GM12864 (cell line): Measurements from ENCODE around the gene NFIB.

Experiments used
- DNase-seq: peaks from one replicate; pipeline ENCODE4 v3.0.0-alpha.2; 2011; ENCODE audit warnings: low read depth
- H3K4me3 ChIP-seq: 2 replicates; pipeline ENCODE4 v1.5.1; 2011; ENCODE audit warnings: mild to moderate bottlenecking, low read depth, low read length, control low read depth
- TF ChIP-seq, protein P1 (sequence below): IDR thresholded peaks from 2 replicates; pipeline ENCODE4 v1.5.1; 2011; ENCODE audit warnings: low read depth, mild to moderate bottlenecking, moderate library complexity, low read length, control low read depth, inconsistent platforms; ENCODE audit errors: missing control alignments

Gene NFIB

DNA sequence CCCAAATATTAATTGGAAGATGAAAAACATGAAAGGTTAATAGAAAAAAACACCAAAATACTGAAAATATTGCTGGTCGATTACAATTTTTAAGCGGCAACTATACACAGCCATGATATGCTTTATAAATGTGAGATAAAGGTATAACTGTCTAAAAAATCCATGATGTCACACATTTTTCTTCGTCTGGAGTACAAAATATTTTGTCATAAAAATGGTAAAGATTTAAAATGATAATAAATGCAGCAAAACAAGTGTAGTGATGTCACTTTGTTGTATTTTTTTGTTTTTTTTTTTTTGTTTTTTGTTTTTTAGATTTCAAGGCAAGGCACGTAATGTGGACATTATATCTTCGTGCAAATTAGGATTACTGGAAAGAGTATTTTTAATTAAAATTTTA, 227.4 kb downstream of the NFIB start:
- no peak for DNase-seq
- H3K4me3 ChIP-seq, result no peak overlapping the region
- TF ChIP-seq, protein P1, sequence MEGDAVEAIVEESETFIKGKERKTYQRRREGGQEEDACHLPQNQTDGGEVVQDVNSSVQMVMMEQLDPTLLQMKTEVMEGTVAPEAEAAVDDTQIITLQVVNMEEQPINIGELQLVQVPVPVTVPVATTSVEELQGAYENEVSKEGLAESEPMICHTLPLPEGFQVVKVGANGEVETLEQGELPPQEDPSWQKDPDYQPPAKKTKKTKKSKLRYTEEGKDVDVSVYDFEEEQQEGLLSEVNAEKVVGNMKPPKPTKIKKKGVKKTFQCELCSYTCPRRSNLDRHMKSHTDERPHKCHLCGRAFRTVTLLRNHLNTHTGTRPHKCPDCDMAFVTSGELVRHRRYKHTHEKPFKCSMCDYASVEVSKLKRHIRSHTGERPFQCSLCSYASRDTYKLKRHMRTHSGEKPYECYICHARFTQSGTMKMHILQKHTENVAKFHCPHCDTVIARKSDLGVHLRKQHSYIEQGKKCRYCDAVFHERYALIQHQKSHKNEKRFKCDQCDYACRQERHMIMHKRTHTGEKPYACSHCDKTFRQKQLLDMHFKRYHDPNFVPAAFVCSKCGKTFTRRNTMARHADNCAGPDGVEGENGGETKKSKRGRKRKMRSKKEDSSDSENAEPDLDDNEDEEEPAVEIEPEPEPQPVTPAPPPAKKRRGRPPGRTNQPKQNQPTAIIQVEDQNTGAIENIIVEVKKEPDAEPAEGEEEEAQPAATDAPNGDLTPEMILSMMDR, result no peak

DNA sequence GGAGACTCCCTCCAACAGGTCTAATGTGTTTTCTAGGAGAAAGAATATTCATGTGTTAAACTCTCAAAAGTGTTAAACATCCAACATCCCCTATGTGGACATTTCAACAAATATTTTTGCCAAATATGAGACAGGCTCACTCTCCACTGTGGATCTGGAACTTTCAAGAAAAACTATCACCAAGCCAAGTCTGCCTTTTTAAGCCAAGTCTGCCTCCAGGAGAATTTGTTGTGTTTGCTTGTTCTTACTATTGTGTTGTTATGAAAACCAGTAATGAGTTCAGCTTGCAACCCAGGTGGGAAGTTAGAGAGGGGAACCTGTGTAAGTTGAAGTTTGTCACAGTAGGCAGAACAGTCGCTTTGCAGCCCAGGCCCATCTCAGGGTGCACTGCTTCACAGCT, 228.1 kb downstream of the NFIB start:
- no peak overlapping the region for H3K4me3 ChIP-seq
- TF ChIP-seq, protein P1, result no peak
- no peak for DNase-seq

DNA sequence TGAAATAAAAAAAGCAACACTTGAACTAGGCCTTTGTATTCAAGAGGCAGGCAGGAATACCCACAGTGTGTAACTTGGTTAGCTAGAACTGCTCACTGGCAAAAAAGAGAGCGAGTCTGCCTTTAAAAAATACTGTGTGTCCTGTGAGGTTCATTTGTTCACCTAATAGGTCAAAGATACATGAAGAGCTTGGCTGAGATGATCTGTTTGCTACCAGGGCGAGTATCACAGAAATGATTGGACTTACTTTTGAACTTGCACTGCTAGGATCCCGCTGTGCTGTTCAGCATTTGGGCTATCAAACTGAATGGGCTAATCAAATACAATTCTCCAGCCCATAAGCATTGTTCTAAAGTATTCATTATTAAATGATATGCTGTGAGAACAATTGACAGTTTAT, 229.1 kb downstream of the NFIB start:
- TF ChIP-seq, protein P1, result no peak
- DNase-seq, result no peak
- no peak overlapping the region for H3K4me3 ChIP-seq

DNA sequence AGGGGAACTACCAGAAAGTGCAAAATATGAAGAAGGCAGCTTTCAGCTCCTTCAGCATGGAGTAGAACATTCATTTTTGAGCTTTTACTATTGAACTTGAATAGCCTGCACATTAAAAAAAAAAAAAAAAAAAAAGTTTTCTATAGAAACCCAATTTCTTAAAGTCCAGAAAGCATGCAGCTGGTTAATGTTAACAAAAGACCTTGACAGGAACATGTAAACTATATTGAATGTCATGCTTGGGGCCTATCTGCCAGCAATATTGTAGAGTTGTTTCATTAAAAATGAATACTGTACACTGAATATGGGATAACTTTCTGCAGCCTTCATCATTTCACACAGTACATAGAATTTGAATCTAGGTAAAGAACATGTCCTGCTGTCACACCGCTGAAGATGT, 230.6 kb downstream of the NFIB start:
- TF ChIP-seq, protein P1, result no peak
- no peak overlapping the region for H3K4me3 ChIP-seq
- no peak for DNase-seq

DNA sequence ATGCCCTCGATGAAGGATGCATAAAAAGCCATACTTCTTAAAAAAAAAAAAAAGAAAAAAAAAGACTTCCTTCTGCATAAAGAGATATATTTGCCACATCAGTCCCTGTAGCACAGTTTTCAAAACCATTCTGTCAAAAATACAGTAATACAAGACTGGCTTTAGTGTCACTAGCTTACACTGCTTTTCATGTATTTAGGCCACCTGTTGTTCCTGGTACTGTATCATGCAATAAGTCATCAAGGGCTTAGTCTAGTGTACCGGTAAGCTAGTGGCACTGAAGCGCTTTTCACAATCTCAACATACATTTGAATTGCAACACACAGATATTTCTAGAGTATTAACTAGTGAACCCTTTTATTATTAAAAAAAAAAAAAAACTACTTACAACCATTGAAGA, 231.2 kb downstream of the NFIB start:
- no peak overlapping the region for H3K4me3 ChIP-seq
- no peak for DNase-seq
- TF ChIP-seq, protein P1, result no peak

DNA sequence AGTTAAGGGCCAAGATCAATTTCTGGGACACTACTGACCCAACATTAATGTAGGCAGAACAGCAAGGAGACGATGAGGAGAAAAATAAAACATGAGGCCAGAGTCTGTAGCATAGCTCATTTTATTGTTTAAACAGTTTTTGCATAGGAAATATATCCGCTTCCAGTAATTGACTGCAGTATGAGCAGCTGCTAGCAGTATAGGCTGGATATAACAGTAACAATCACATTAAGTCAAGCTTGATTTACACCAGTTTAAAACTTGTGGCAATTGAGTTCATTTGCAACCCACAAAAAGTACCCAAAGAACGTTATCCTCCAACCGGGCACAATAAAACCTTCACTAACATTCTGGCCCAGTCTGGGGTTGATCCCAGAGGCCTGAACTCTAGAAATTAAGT, 232.2 kb downstream of the NFIB start:
- TF ChIP-seq, protein P1, result no peak
- H3K4me3 ChIP-seq, result no peak overlapping the region
- DNase-seq, result no peak

DNA sequence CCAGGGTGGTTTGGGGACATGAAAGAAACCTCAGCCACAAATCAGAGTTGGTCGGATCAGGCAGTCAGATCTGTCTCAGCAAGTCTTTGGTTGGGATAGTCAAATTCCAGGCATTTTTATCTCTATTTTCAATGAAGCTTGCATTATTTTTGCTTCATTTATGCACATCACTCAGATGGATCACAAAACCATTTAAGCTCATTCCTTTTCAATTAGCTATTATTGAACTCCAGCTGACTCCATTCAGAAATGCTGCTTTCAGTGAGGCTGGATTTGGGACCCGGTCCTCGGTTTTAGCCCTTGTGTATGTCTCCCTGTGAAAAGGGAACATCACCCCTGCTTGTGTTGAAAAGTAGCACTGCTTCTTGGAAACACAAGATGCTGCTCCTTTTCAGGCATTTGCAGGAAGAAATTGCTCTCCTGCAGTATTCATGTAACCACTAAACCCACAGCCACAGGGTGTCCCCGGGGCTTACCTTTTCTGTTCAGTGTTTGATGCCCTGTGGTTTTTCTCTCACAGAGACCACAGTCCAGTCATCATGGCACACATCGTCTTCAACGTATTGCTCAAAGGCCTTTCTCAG, 232.9 kb downstream of the NFIB start:
- H3K4me3 ChIP-seq, result no peak overlapping the region
- TF ChIP-seq, protein P1, result no peak
- DNase-seq, result no peak
